K562 (cell line): ENCODE measurements around the gene CNNM2. TPM values are rescaled to one million over a fixed set of nuclear protein-coding genes. Genes with fewer than 3 reads are reported as not detected.

Experiments
- BCLAF1 ChIP-seq, 2 experiments: fragments of 450-650 bp in 1 of 2; IDR thresholded peaks; 2 replicates each; pipeline ENCODE4 v1.6.1; 2011 to 2017; ENCODE audit warnings: low read depth in 2 of 2, antibody characterized with exemption in 1 of 2, borderline replicate concordance in 1 of 2, low read length in 1 of 2, mild to moderate bottlenecking in 1 of 2, mixed read lengths in 1 of 2; ENCODE audit not compliant: control insufficient read depth in 1 of 2
- CEBPG ChIP-seq, 3 experiments: fragments of 200-800 bp in 1 of 3; sonication (Bioruptor generic) in 1 of 3; sonication (generic) in 1 of 3; formaldehyde crosslinking in 1 of 3; IDR thresholded peaks in 2 of 3; conservative IDR thresholded peaks in 1 of 3; 2 replicates each; pipeline versions ENCODE4 v1.6.1 to v1.8.0; 2016 to 2022; ENCODE audit warnings: missing compliant biosample characterization in 2 of 3, missing genetic modification characterization in 2 of 3, mild to moderate bottlenecking in 1 of 3, missing genetic modification reagents in 1 of 3
- EHMT2 ChIP-seq: fragments of 450-650 bp; IDR thresholded peaks from 2 replicates; pipeline ENCODE4 v1.6.1; 2018; ENCODE audit warnings: antibody characterized with exemption
- HMBOX1 ChIP-seq: sonication (generic); IDR thresholded peaks from 2 replicates; pipeline ENCODE4 v1.6.1; 2016
- KAT7 ChIP-seq: sonication (generic); formaldehyde crosslinking; IDR thresholded peaks from 2 replicates; pipeline ENCODE4 v1.8.0; 2022; ENCODE audit warnings: missing genetic modification reagents, mild to moderate bottlenecking, borderline replicate concordance
- STAT5A ChIP-seq: IDR thresholded peaks from 2 replicates; pipeline ENCODE4 v1.6.1; 2012; ENCODE audit warnings: low read length, inconsistent platforms, borderline replicate concordance
- TEAD1 ChIP-seq, 2 experiments: fragments of 450-650 bp in 1 of 2; sonication (generic) in 1 of 2; formaldehyde crosslinking; IDR thresholded peaks; 2 replicates each; pipeline versions ENCODE4 v1.4.0 to v1.8.0; 2020 to 2022; ENCODE audit warnings: mild to moderate bottlenecking in 2 of 2, missing genetic modification reagents in 1 of 2
- ZNF175 ChIP-seq: fragments of 200-800 bp; sonication (Bioruptor generic); IDR thresholded peaks from 2 replicates; pipeline ENCODE4 v1.6.1; 2016; ENCODE audit warnings: low read depth, mild to moderate bottlenecking, missing genetic modification characterization, missing compliant biosample characterization
- ZNF408 ChIP-seq: fragments of 250-450 bp; sonication (Bioruptor Pico); IDR thresholded peaks from 2 replicates; pipeline ENCODE4 v1.4.0; 2020; ENCODE audit warnings: low read depth, mild to moderate bottlenecking, moderate library complexity
- polyA plus RNA-seq, 8 experiments: library from polyadenylated mRNA; depleted of rRNA in 4 of 8; stranded (reverse) in 5 of 8; unstranded in 3 of 8; fragments of >200 nt; fragmentation: Nextera tagmentation in 2 of 8; fragmentation: Illumina TruSeq in 1 of 8; extraction: Ambion mirVana in 2 of 8; extraction: Trizol in 1 of 8; gene quantifications; 2 replicates each; pipeline versions ENCODE4 v1.2.1 to v1.2.3, GENCODE V29; 2011 to 2014; ENCODE audit warnings: inconsistent platforms in 1 of 8, missing spikeins in 1 of 8
- total RNA-seq, 7 experiments: library from RNA; depleted of rRNA in 6 of 7; stranded (reverse); fragments of >200 nt in 6 of 7; fragmentation: Illumina TruSeq in 2 of 7; extraction: Trizol in 2 of 7; gene quantifications; 2 replicates each; pipeline versions ENCODE4 v1.2.1 to v1.2.3, GENCODE V29; 2011 to 2021; ENCODE audit warnings: low replicate concordance in 1 of 7

CNNM2 gene
- total and polyA plus RNA-seq, 9 of the 15 experiments (the other 6 are each of a cell fraction or from before 2014, with no cell fraction given) = 0.21 to 5.0 (median 1.3) TPM

GRCh38 chr10:102876747-102877153 is 41.3 kb upstream of the CNNM2 start (continued):
- TF ChIP-seq BCLAF1 (IDR thresholded peaks at IDR 0.05; ENCODE audit: borderline replicate concordance in 1 of 2, control insufficient read depth in 1 of 2, low read depth in 2 of 2, low read length in 1 of 2) (no peak), HMBOX1 (no peak), KAT7 (CRISPR knock-in tag) (no peak), TEAD1 (CRISPR knock-in tag; IDR thresholded peaks at IDR 0.05) (no peak), STAT5A (no peak), CEBPG (CRISPR knock-in tag; IDR thresholded peaks at IDR 0.05) (no peak), CEBPG (tag; conservative IDR thresholded peaks at IDR 0.05 in 1 of 2, IDR thresholded peaks at IDR 0.05 in 1 of 2) (no peak), ZNF175 (no peak), ZNF408 (no peak), EHMT2 (no peak)
